GM19043 (cell line): Measurements from ENCODE around the gene FREM1.
"Not testable (repeated sequence)": the region's sequence is repeated elsewhere in the genome, so short reads cannot be mapped to it uniquely, and the experiment has no call there.

Experiments
- ATAC-seq: cut with Tn5 transposase; IDR thresholded peaks from one replicate; pipeline ENCODE4 v1.9.1; 2021; ENCODE audit warnings: low read depth; ENCODE audit not compliant: unreplicated experiment

Gene FREM1, protein sequence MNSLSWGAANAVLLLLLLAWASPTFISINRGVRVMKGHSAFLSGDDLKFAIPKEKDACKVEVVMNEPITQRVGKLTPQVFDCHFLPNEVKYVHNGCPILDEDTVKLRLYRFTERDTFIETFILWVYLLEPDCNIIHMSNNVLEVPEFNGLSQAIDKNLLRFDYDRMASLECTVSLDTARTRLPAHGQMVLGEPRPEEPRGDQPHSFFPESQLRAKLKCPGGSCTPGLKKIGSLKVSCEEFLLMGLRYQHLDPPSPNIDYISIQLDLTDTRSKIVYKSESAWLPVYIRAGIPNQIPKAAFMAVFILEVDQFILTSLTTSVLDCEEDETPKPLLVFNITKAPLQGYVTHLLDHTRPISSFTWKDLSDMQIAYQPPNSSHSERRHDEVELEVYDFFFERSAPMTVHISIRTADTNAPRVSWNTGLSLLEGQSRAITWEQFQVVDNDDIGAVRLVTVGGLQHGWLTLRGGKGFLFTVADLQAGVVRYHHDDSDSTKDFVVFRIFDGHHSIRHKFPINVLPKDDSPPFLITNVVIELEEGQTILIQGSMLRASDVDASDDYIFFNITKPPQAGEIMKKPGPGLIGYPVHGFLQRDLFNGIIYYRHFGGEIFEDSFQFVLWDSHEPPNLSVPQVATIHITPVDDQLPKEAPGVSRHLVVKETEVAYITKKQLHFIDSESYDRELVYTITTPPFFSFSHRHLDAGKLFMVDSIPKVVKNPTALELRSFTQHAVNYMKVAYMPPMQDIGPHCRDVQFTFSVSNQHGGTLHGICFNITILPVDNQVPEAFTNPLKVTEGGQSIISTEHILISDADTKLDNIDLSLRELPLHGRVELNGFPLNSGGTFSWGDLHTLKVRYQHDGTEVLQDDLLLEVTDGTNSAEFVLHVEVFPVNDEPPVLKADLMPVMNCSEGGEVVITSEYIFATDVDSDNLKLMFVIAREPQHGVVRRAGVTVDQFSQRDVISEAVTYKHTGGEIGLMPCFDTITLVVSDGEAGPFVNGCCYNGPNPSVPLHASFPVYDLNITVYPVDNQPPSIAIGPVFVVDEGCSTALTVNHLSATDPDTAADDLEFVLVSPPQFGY (N-terminal part only)

DNA sequence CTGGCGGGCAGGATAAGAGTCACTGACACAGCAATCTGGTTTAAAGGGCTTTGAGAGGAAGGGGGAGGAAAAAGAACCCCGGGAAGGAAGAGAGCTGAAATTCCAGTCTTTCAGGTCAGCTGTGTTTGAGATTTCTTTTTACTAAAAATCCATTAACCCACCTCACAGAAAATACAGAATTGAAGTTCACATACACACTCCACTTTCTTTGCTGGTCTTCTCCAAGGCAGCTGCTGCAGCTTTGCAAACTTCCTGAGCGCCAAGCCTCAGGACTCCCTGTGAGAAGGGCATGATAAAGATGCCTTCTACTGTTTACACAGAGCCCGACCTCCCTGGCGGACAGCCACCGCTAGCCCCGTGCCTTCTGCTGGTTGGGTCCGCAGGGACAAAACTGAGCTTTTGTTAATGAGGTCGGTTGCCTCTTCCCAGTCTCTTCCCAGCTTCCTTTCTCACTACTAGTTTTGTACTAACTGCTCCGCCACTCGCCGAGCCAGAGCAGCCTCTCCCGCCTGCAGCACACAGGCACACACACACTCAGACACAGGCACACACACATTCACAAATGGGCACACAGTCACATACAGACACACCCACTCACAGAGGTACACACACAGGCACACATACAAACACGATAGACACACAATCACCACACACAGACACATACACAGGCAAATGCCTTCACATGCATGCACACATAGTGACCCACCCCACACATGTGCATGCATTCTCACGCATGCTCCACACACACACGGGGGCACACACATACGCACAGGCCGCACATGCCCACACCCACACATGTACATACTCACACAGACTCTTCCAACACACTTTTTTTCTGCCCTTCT, at the start of gene FREM1:
FREM1 (minus strand) TSS at position 468 of the 845 bp plus-strand sequence. CDS start 41,451 bp downstream, outside the sequence.
- ATAC-seq, result no peak

DNA sequence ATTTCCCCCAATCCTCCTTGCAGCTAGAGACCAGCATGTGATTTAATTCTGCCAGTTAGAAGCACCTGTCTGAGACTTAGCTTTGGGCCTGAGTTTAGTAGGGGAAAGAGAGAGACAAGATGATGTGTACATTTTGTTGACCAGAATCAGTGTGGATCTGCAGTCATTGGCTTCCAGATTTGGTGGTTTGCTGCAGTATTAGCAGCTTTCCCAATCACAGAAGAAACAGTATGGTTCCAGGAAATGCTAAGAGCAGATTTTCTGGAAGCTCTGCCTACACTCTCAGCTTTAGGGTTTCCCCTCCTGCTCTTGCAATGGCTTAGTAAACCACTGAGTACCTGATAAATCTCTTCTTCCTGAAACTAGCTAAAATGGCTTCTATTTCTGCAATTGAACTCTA, 48.8 kb upstream of the FREM1 start:
- ATAC-seq, result no peak

DNA sequence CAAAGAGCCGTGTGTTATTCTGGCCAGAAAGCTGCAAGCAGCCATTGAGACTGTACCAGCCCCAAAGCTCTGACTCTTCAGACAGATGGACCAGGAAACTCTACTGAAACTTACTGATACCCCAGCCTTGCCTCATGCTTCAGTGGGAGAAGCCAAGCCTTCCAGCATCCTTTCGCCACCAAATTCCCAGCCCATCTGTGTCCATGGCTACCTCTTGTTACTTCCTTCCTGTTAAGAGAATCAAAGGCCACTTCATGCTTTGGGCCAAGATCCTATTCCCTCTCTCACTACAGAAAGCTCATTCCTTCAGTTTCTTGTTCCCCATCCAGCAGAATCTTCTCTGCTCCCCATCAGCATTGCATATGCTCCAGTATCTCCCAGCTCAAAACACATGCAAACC, 46.9 kb upstream of the FREM1 start:
- ATAC-seq, result no peak

DNA sequence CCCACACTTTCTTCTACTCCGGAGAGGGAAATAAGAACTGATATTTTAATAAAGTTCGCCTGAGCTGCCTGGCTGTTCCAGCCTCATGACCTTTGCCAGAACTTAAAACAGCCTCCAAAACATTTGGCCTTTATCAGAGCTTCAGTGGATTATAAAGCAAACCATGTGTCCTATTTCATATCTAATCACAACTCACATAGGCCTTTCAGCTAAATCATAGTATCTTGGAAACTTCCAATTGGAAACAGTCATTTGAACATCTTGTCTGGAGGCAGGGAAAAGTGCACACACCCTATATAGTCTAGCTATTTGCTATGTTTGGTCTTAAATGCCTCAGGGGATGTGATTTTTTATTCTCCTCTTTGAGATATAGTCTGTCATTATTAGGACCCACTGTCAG, 46.0 kb upstream of the FREM1 start:
- ATAC-seq, result no peak

DNA sequence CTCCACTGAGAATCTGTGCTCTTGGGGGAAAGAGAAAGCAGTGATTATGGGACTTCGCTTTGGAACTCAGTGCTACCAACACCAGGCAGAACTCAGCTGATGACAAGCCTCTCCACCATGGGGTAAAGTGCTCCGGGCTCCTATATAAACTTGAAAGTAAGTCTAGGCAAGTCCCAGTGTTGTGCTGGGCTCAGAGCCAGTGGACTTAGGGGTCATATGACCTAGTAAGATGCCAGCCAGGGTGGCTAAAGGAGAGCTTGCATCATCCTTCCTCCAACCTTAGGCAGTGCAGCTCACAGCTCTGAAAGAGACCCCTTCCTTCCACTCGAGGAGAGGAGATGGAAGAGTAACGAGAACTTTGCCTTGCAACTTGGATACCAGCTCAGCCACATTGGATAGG, 35.1 kb upstream of the FREM1 start:
- ATAC-seq, result no peak

DNA sequence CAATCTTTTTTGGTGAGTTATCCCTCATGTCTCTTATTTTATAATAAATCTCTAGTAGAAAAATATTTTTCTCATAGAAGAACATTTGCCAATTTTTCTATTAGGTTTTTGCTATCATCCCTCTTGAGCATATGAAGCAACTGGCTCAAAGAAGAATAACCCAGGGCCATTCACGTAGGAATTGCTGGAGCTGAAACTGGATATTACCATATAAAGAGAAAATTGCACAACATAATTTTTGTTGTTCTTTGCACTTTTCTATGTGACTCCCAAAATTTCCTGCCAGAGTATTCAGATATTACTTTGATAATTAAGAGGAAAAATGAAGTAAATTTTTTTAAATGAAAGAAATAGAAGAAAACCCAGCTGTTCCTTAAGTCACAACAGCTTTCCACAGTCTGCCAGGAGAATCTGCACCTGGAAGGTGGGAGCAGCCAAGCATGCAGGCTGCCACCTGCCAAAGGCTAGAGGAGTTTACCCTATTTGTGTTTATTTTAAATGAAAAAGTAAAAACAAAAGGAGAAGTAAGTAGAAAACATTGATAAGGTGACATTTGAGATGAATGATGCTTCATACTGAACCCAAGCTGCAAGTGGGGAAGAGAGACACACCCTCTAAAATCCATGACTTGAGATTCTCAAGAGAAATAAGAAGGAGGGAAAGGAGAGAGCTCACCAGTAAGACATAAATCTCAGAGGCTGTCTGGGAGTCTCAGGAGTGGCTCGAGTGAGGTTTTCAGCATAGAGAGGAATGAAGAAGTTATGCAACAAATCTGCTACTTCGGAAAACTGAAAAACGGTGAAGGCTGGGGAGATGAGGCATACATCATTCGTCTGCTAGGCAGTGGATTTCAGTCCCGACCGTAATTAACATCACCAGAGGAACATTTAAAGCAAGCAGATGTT, 31.5 kb upstream of the FREM1 start:
- no peak for ATAC-seq

DNA sequence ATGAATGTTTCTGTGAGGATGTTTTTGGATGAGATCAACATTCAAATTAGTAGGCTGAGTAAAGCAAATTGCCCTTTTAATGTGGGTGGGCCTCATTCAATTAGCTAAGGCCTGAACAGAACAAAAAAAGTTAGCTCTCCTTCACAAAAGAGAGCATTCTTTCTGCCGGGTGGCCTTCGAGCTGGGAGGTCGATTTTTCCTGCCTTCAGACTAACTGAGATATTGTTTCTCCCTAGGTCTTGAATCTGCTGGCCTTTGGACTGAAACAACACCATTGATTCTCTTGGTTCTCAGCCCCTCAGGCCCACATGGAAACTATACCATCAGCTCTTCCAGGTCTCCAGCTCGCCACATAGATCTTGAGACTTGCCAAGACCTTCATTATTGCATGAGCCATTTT, 29.1 kb upstream of the FREM1 start:
- no peak for ATAC-seq

DNA sequence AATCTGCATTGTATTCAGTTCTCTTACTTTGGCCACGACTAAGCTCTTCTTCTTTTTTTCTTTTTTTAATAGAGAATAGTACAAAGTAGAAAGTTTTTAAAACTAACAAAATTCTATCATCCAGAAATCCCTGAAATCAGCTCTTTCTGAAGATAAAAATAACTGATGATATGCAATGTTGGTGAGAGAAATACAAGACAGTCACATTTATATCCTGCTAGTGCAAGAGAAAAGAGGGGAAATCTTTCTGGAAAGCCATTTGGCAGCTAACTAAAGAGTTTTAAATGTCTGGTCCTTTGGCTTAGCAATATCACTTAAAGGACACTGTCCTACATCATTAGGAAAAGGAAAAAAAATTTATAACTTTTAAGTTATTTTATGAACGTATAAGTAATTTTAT, 27.0 kb upstream of the FREM1 start:
- ATAC-seq, result no peak

DNA sequence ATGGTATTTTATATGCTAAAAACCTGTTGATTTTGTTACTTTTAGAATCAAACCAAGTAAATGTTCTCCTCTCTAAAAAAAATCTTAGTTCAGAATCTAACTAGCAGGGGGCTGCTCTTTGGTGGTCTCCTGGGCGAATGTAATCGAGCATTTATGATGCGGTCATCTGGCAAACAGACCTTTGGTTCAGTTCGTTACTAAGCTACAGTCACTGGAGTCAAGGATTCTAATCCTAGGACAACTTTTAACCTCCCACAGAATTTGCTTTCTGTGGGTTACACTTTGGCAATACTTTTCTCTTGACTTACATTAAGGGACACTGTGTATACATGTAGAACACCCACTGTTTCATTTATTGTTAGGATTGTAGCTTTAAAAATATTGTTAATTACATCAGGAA, 26.3 kb upstream of the FREM1 start:
- no peak for ATAC-seq

DNA sequence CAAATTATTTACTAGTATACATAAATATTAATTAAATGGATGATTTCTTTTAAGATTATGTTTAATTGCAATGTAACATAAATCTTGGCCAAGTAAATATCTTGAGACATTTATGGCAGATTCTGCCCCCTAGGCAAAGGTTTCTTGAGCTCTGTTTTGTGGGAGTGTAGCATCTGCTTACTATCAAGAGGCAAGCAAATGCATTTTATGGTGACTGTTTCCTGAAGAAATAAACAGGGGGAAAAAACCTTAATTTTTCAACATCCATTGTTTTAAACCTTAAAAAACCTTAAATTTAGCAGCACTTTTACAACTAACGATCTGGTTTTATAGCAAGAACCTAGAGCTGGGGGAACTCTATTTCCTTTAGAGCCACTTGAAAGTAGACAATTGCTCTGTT, 25.7 kb upstream of the FREM1 start:
- no peak for ATAC-seq

DNA sequence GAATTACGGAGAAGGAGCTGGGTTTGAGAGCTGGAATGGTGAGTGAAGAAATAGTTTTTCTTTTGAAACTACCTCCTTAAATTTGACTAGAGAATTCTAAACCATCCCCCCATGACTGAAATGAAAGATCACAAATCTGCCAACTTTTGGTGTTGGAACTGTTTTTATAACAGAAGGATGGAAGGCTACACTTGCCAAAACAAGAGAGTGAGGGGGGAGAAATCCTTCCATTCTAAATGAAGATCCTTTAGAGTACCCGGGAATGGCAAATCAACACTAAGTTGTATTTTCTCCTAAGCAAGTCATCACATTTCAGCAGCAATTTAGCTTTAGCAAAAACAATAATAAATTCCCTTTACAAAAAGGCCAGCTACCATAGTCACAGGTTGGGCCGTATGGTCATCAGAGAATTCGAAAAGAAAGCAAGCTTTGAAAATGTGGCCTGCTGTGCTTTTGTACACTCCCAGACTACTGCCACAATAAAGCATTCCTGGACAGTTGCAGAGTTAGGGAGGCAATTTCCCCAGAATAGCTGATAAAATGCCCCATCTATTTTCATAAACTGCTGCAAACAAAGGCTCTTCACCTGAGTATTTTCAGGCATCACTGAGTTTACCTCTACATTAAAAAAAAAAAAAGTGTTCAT, 25.0 kb upstream of the FREM1 start:
- no peak for ATAC-seq

DNA sequence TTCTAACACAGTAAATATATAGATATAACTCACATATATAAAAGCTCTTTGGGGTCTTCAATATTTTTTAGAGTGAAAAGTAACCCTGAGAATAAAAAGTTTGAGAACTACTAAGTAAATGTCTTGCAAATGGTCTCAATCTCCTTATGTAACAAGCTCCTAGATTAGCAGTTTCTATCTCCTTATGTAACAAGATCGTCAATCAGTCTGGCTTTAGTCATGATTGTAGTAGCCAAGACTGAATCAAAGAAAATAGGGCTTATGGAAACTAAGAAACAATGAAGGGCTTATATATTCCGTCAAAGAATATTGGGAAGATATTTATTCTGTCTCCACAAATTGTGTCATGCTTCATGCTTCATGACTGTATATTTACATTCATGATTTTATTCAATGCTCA, 22.4 kb upstream of the FREM1 start:
- no peak for ATAC-seq

DNA sequence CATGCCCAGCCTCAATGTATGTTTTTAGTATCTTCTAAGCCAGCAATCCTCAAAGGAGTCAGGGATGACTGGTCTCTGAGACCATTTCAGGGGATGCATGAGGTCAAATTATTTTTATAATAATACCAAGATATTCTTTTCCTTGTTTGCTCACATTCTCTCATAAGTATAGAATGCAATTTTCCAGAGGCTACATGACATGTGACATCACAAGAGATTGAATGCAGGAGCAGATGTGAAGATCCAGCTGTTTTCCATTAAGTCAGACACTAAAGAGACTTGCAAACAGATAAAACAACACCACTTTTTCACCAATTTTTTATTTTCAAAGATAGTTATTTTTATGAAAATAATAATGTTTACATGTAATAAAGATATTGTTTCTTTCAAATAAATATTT, 22.0 kb upstream of the FREM1 start:
- ATAC-seq, result no peak

DNA sequence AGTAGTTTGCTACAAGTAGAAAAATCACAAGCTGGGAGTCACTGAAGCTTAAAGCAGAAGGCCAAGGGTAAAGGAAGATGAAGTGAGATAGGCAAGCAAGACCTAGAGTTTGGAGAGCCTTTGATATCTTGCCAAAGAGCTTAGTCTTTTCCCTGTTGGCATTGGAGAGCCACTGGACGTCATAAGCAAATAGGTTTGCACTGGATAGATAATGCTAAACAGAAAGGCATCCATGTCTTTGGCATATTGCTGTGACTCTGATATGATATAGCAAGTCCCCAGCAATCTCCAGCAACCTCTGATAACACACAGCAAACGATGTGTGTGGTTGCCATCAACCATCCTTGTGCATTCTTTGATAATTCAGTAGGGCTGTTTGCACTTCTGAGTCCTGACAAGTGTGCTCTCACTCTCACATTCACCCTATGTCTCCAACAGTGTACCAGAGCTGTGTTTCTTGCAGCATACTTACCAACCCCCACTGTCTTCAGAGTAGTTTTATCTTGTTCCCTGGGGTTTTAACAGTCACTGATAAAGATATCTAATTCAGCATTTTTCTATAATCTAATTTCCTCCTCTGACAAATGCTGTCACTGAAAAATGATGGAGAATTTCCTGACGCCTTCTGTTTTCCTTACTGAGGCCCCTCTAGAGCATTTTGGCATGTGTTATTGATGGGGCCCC, 16.9 kb upstream of the FREM1 start:
- ATAC-seq, result no peak

DNA sequence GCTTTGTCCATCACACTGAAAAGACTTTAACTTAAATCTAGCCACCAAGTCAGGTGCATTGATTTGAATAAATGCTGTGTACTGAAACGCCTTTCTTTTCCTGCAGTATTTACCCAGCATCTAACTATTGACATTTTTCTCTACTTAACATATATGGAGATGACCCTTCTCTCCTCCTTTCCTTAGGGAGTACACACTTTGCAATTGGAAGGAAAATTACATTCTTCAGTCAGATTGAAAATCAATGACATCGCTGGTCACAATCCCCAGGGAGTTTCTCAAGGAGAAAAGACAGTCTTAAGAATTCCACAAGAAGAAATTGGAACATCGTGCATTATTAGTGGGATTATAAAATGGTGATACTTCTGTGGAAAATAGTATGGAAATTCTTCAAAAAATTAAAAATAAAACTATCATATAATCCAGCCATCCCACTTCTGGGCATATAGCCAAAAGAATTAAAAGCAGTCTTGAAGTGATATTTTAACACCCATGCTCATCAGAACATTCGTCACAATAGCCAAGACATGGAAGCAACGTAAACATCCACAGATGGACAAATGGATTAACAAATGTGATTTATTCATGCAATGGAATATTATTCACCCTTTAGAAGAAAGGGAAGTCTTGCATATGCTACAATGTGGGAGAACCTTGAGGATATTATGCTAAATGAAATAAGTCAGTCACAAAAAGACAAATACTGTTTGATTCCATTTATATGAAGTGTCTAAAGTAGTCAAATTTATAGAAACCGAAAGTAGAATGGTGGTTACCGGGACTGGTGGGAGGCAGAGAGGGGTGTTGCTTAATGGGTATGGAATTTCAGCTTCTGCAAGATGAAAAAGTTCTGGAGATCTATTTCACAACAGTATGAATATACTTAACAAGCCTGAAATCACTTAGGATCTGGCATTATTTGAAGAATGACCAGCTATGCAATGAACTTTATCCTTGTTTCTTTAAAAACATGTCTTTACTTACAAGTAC, 14.3 kb upstream of the FREM1 start:
- no peak for ATAC-seq

DNA sequence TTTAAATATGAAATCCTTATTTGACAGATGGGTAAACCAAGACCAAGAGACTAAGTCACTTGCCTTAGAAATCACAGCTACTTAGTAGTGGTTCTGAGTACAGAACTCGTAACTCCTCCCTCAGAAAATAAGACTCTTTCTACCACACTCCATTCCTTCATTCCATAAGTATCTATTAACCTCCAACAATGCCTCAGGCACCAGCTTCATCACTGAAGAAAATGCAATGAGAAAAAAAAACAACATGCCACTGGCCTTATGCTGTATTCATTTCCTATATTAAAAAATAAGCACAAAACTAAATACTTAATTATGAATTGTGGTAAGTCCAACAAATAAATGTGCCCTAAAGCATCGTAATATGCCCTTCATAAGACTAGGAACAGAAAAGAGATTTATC, 13.5 kb upstream of the FREM1 start:
- no peak for ATAC-seq

DNA sequence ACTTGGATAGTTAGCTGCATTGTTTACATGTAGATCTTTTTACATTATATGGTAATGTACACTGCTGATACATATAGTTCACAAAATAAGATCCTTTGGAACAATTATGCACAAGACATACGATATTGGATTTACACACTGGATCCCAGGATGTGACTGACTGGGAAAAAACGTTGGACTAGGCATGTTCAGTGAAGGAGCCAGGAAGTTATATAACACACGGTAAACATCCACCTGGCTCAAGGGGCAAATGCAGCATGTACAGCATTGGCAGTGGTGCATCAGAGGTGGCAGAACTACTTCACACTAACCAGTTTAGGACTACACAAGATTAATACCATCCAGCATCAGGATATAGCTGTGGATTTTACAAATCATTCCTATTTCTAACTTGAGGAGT, 10.6 kb upstream of the FREM1 start:
- ATAC-seq, result not testable (repeated sequence)
